Epithelial cell of esophagus (primary cell): ENCODE measurements around the gene EML4.

ENCODE experiments used
- DNase-seq: peaks from one replicate; pipeline ENCODE4 v3.0.0; 2010; ENCODE audit warnings: low read depth
- H3K4me3 ChIP-seq: 2 replicates; pipeline ENCODE4 v1.5.1; 2011; ENCODE audit warnings: mild to moderate bottlenecking, low read length, control low read depth
- CTCF ChIP-seq: IDR thresholded peaks from 2 replicates; pipeline ENCODE4 v1.5.1; 2011; ENCODE audit warnings: low read depth, mild to moderate bottlenecking, low read length, control low read depth, inconsistent platforms; ENCODE audit not compliant: insufficient read depth; ENCODE audit errors: missing control alignments

The EML4 gene

GRCh38 chr2:42141687-42142546 lies 27.2 kb upstream of the EML4 start:
- H3K4me3 ChIP-seq: no peak overlapping the region
- DNase-seq: peak; percentile 54
- TF ChIP-seq CTCF: no peak

- no peak for DNase-seq
- no peak for TF ChIP-seq CTCF
- H3K4me3 ChIP-seq: no peak overlapping the region
Measured at GRCh38 chr2:42142547-42143184, 26.5 kb upstream of the EML4 start.

GRCh38 chr2:42147641-42148274 lies 21.4 kb upstream of the EML4 start:
- no peak for DNase-seq
- H3K4me3 ChIP-seq: no peak overlapping the region
- TF ChIP-seq CTCF: no peak

GRCh38 chr2:42150159-42150558 lies 19.0 kb upstream of the EML4 start:
- no peak for DNase-seq
- no peak overlapping the region for H3K4me3 ChIP-seq
- TF ChIP-seq CTCF: no peak

- no peak overlapping the region for H3K4me3 ChIP-seq
- TF ChIP-seq CTCF: no peak
- no peak for DNase-seq
Measured at GRCh38 chr2:42153944-42154581, 15.1 kb upstream of the EML4 start.

GRCh38 chr2:42156721-42157120 lies 12.4 kb upstream of the EML4 start:
- no peak overlapping the region for H3K4me3 ChIP-seq
- no peak for TF ChIP-seq CTCF
- no peak for DNase-seq
